ENCODE results near the gene CLIC4. TPM values are rescaled to one million over a fixed set of nuclear protein-coding genes. Genes with fewer than 3 reads are reported as not detected.
"Not testable (repeated sequence)": the region's sequence is repeated elsewhere in the genome, so short reads cannot be mapped to it uniquely, and the experiment has no call there.

CLIC4 gene
- total RNA-seq, 1 experiment from 2014 or later: 87.4 TPM

GRCh38 chr1:24704411-24705259, 40.6 kb upstream of the CLIC4 start:
- Histone ChIP-seq H3K27me3 (ENCODE audit: low read length) (no peaks in the 10 kb centered on the region), H3K79me2 (ENCODE audit: low read length) (no peaks in the 10 kb centered on the region), H3K4me1 (ENCODE audit: low read length) (peaks cover 10% of the 10 kb centered on the region), H3K36me3 (ENCODE audit: insufficient read depth, low read length) (no peaks in the 10 kb centered on the region), H2AFZ (ENCODE audit: low read length) (no peak overlapping the region), H3K9me2 (replicated peaks; ENCODE audit: insufficient read depth, low read length) (no peaks in the 10 kb centered on the region), H3K4me2 (ENCODE audit: low read depth, low read length, poor library complexity, severe bottlenecking) (peak overlapping the region; percentile 11), H3K27ac (ENCODE audit: low read length) (no peak overlapping the region), H4K20me1 (ENCODE audit: insufficient read depth, low read depth, low read length) (no peaks in the 10 kb centered on the region), H3K4me3 (ENCODE audit: low read length) (no peak overlapping the region), H3K9ac (ENCODE audit: low read length) (no peak overlapping the region), H3K9me3 (ENCODE audit: low read length) (no peaks in the 10 kb centered on the region)
- DNase-seq: no peak

- Histone ChIP-seq H3K4me2 (ENCODE audit: low read depth, low read length, poor library complexity, severe bottlenecking) (peak overlapping the region; percentile 11), H4K20me1 (ENCODE audit: insufficient read depth, low read depth, low read length) (no peaks in the 10 kb centered on the region)
Measured at GRCh38 chr1:24705260-24706073, 39.8 kb upstream of the CLIC4 start.

GRCh38 chr1:24706074-24706389, 39.2 kb upstream of the CLIC4 start:
- H3K4me1 ChIP-seq (ENCODE audit: low read length); H3K27me3 ChIP-seq (ENCODE audit: low read length); H3K79me2 ChIP-seq (ENCODE audit: low read length); H3K9me2 ChIP-seq (replicated peaks; ENCODE audit: insufficient read depth, low read length); H3K9ac ChIP-seq (ENCODE audit: low read length); H3K4me2 ChIP-seq (ENCODE audit: low read depth, low read length, poor library complexity, severe bottlenecking); H2AFZ ChIP-seq (ENCODE audit: low read length); H3K27ac ChIP-seq (ENCODE audit: low read length); H3K36me3 ChIP-seq (ENCODE audit: insufficient read depth, low read length); DNase-seq; H4K20me1 ChIP-seq (ENCODE audit: insufficient read depth, low read depth, low read length); H3K4me3 ChIP-seq (ENCODE audit: low read length); H3K9me3 ChIP-seq (ENCODE audit: low read length): not testable (repeated sequence)

More at GRCh38 chr1:24705260-24706073, 39.8 kb upstream of the CLIC4 start:
- Histone ChIP-seq H2AFZ (ENCODE audit: low read length) (no peak overlapping the region), H3K9me3 (ENCODE audit: low read length) (no peaks in the 10 kb centered on the region), H3K9ac (ENCODE audit: low read length) (no peak overlapping the region), H3K27me3 (ENCODE audit: low read length) (no peaks in the 10 kb centered on the region), H3K4me1 (ENCODE audit: low read length) (peaks cover 10% of the 10 kb centered on the region), H3K36me3 (ENCODE audit: insufficient read depth, low read length) (no peaks in the 10 kb centered on the region), H3K79me2 (ENCODE audit: low read length) (no peaks in the 10 kb centered on the region), H3K27ac (ENCODE audit: low read length) (no peak overlapping the region), H3K4me3 (ENCODE audit: low read length) (no peak overlapping the region), H3K9me2 (replicated peaks; ENCODE audit: insufficient read depth, low read length) (no peaks in the 10 kb centered on the region)
- DNase-seq: peak; percentile 76

- H3K4me3 ChIP-seq (ENCODE audit: low read length): no peak overlapping the region
- no peaks in the 10 kb centered on the region for H3K9me3 ChIP-seq (ENCODE audit: low read length)
- DNase-seq: no peak
- no peaks in the 10 kb centered on the region for H3K27me3 ChIP-seq (ENCODE audit: low read length)
- H3K27ac ChIP-seq (ENCODE audit: low read length): no peak overlapping the region
- peaks cover 10% of the 10 kb centered on the region for H3K4me1 ChIP-seq (ENCODE audit: low read length)
- H3K4me2 ChIP-seq (ENCODE audit: low read depth, low read length, poor library complexity, severe bottlenecking): no peak overlapping the region
- no peaks in the 10 kb centered on the region for H3K79me2 ChIP-seq (ENCODE audit: low read length)
- H2AFZ ChIP-seq (ENCODE audit: low read length): no peak overlapping the region
- no peaks in the 10 kb centered on the region for H3K36me3 ChIP-seq (ENCODE audit: insufficient read depth, low read length)
- H3K9ac ChIP-seq (ENCODE audit: low read length): no peak overlapping the region
- no peaks in the 10 kb centered on the region for H3K9me2 ChIP-seq (replicated peaks; ENCODE audit: insufficient read depth, low read length)
- no peaks in the 10 kb centered on the region for H4K20me1 ChIP-seq (ENCODE audit: insufficient read depth, low read depth, low read length)
Measured at GRCh38 chr1:24707687-24708086, 37.6 kb upstream of the CLIC4 start.

- Histone ChIP-seq H3K4me1 (ENCODE audit: low read length) (peaks cover 10% of the 10 kb centered on the region), H3K9me3 (ENCODE audit: low read length) (no peaks in the 10 kb centered on the region), H3K27me3 (ENCODE audit: low read length) (no peaks in the 10 kb centered on the region), H3K27ac (ENCODE audit: low read length) (no peak overlapping the region), H3K4me2 (ENCODE audit: low read depth, low read length, poor library complexity, severe bottlenecking) (no peak overlapping the region), H4K20me1 (ENCODE audit: insufficient read depth, low read depth, low read length) (no peaks in the 10 kb centered on the region), H3K4me3 (ENCODE audit: low read length) (no peak overlapping the region), H3K9ac (ENCODE audit: low read length) (no peak overlapping the region), H2AFZ (ENCODE audit: low read length) (no peak overlapping the region), H3K36me3 (ENCODE audit: insufficient read depth, low read length) (no peaks in the 10 kb centered on the region), H3K79me2 (ENCODE audit: low read length) (no peaks in the 10 kb centered on the region), H3K9me2 (replicated peaks; ENCODE audit: insufficient read depth, low read length) (no peaks in the 10 kb centered on the region)
- peak; percentile 60 for DNase-seq
Measured at GRCh38 chr1:24708938-24709337, 36.3 kb upstream of the CLIC4 start.

GRCh38 chr1:24709791-24710441, 35.3 kb upstream of the CLIC4 start:
- no peak overlapping the region for H3K9ac ChIP-seq (ENCODE audit: low read length)
- H3K4me3 ChIP-seq (ENCODE audit: low read length): no peak overlapping the region
- no peaks in the 10 kb centered on the region for H3K36me3 ChIP-seq (ENCODE audit: insufficient read depth, low read length)
- H2AFZ ChIP-seq (ENCODE audit: low read length): no peak overlapping the region
- H4K20me1 ChIP-seq (ENCODE audit: insufficient read depth, low read depth, low read length): no peaks in the 10 kb centered on the region
- no peak for DNase-seq
- no peak overlapping the region for H3K4me2 ChIP-seq (ENCODE audit: low read depth, low read length, poor library complexity, severe bottlenecking)
- H3K9me3 ChIP-seq (ENCODE audit: low read length): no peaks in the 10 kb centered on the region
- H3K9me2 ChIP-seq (replicated peaks; ENCODE audit: insufficient read depth, low read length): no peaks in the 10 kb centered on the region
- no peak overlapping the region for H3K27ac ChIP-seq (ENCODE audit: low read length)
- no peaks in the 10 kb centered on the region for H3K79me2 ChIP-seq (ENCODE audit: low read length)
- peaks cover 10% of the 10 kb centered on the region for H3K4me1 ChIP-seq (ENCODE audit: low read length)
- no peaks in the 10 kb centered on the region for H3K27me3 ChIP-seq (ENCODE audit: low read length)

- Histone ChIP-seq H3K4me3 (ENCODE audit: low read length) (no peak overlapping the region), H3K79me2 (ENCODE audit: low read length) (no peaks in the 10 kb centered on the region), H3K9me3 (ENCODE audit: low read length) (no peaks in the 10 kb centered on the region), H3K27me3 (ENCODE audit: low read length) (no peaks in the 10 kb centered on the region), H3K9me2 (replicated peaks; ENCODE audit: insufficient read depth, low read length) (no peaks in the 10 kb centered on the region), H3K27ac (ENCODE audit: low read length) (no peak overlapping the region), H2AFZ (ENCODE audit: low read length) (no peak overlapping the region), H3K36me3 (ENCODE audit: insufficient read depth, low read length) (no peaks in the 10 kb centered on the region), H3K4me1 (ENCODE audit: low read length) (peaks cover 3% of the 10 kb centered on the region; the same call in 1 of the 2 replicates), H4K20me1 (ENCODE audit: insufficient read depth, low read depth, low read length) (no peaks in the 10 kb centered on the region), H3K4me2 (ENCODE audit: low read depth, low read length, poor library complexity, severe bottlenecking) (no peak overlapping the region), H3K9ac (ENCODE audit: low read length) (no peak overlapping the region)
- no peak for DNase-seq
Measured at GRCh38 chr1:24711329-24711728, 33.9 kb upstream of the CLIC4 start.

- DNase-seq: no peak
- peaks cover 3% of the 10 kb centered on the region; the same call in 1 of the 2 replicates for H3K4me1 ChIP-seq (ENCODE audit: low read length)
- H3K9ac ChIP-seq (ENCODE audit: low read length): no peak overlapping the region
- no peak overlapping the region for H3K4me2 ChIP-seq (ENCODE audit: low read depth, low read length, poor library complexity, severe bottlenecking)
- no peaks in the 10 kb centered on the region for H4K20me1 ChIP-seq (ENCODE audit: insufficient read depth, low read depth, low read length)
- H3K27me3 ChIP-seq (ENCODE audit: low read length): no peaks in the 10 kb centered on the region
- no peaks in the 10 kb centered on the region for H3K79me2 ChIP-seq (ENCODE audit: low read length)
- no peaks in the 10 kb centered on the region for H3K36me3 ChIP-seq (ENCODE audit: insufficient read depth, low read length)
- no peak overlapping the region for H2AFZ ChIP-seq (ENCODE audit: low read length)
- no peak overlapping the region for H3K27ac ChIP-seq (ENCODE audit: low read length)
- no peak overlapping the region for H3K4me3 ChIP-seq (ENCODE audit: low read length)
- H3K9me3 ChIP-seq (ENCODE audit: low read length): no peaks in the 10 kb centered on the region
- H3K9me2 ChIP-seq (replicated peaks; ENCODE audit: insufficient read depth, low read length): no peaks in the 10 kb centered on the region
Measured at GRCh38 chr1:24713176-24713575, 32.1 kb upstream of the CLIC4 start.

All from Karpas-422 (cell line).